ENCODE measurements around the gene ADD1.

Gene ADD1

DNA sequence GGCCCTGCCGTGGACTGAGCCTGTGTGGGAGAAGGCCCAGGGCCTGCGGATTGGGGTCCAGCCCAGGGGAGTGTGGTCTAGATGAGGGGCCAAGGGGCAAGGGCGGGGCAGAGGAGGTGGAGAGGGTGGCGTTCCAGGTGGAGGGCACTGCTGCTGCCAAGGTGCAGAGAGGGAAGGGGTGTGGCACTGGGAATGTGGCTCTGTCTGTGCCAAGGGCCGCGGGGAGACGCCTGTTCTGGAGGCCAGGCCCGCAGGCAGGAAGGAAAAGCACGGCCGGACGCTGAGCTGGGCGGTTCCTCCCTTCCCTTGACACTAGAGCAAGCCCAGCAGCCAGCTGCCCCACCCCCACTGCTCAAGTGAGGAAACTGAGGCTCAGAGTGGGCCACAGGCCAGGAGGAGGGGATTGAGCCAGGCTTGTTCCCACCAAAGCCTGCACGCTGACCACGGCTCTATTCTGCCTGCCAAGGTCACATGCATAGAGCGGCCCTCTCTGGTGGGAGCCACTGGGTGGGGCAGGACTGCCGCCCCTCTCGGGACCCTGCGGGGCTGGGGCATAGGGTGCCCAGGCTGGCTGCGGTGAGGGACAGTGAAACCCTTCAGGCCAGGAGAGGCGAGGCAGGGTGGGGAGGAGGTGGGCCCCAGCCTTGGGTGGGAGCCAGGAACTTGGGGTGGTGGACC is 37.8 kb upstream of the ADD1 start:
- no peak for DNase-seq

DNA sequence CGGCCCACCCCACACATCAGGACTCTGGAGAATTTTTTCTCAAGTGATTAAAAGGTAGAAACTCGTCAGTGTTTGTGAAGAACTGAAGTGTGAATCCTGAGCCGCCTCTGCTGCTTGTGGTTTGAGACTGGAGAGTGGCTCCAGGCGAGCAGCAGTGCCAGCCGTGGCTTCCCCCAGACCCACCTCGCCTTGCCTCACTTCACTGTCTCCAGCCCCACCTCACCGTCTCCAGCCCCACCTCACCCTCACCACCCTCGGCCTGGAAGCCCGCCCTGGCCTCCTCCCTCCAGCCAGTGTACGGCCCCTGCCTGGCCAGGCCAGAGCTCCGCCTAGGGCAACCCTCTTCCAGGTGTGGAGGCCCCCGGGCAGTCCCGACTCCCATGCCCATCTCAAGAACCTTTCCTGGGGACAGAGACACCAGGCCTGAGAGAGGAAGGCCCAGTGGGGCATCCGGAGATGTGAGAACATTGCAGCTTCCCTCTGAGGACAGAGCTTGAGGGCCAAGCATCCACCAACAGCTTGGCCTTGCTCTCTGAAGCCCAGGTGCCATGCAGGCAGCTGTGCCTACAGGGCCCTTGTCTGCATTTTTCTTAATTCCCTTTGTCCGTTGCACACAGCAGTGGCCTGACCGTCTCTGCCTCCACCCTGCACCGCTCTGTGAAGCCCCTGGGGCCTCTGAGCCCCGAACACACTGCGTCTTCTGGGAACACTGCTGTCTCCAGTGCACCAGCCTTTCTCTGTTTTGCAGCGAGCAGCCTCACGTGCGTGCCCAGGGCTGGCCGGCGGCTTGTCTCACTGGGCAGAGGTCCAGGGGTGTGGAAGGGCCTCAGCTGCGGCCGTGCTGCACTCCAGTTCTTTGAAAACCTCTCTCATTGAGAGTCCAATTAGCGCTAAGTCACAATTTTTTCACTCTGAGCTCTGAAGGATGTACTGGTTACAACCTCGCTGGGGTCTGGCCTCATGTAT is 37.0 kb upstream of the ADD1 start:
- no peak for DNase-seq

DNA sequence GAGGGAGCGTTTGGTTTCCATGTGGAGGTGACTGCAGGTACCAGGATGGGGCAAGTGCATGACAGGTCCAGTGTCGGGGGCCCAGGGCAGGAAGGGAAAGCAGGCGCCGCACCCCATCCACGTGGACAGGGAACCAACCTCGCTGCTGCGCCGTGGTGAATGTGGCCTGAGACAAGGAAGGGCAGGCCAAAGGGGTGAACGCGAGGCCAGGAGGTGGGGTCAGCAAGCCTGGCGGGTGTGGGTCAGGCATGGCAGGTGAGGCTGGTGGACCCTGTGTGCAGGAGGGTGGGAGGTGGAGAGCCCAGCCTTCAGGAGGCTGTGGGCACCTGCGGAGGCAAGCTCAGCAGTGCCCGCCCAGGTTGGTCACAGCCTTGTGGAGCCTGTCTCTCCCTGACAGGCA is 36.1 kb upstream of the ADD1 start:
- no peak for DNase-seq

DNA sequence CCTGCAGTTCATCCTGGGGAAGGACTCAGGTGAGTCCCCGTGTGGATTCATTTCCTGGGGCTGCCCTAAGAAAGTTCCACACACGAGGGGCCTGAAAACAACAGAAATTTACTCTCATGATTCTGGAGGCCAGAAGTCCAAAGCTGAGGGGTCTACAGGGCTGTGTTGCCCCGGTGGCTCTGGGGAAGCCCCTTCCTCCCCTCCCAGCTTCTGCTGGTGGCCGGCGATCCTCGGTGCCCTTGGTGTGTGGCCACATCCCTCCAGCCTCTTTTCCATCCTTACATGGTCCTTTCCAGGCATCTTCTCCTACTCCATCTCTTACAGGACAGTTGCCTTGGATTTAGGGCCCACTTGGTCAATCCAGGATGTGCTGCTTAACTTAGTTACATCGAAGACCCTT is 35.6 kb upstream of the ADD1 start:
- DNase-seq, result no peak

DNA sequence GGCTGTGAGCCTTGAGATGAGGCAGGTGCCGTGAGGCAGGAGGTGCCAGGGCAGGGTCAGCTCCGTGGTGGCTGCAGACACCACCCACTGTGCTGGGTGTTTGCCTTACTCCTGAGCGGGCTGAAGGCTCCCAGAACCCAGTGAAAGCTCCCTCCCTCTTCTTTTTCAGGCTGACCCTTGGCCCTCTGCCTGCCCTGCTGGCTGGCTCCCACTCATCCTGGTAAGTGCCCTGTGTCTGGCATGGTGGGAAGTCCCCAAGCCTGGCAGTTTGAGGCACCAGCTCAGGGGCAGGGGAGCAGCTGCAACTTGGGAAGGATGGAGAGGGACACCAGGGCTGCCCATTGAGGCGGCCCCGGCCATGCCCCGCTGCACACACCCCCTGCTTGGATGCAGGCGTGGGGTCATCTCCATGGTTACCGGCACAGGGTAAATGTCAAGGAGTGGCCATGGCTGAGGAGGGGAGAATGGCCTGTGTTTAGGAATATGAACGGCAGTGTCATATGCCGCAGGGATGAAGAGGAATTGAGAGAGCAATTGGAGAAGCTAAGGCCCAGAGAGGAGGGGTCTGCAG is 33.9 kb upstream of the ADD1 start:
- DNase-seq, result no peak

DNA sequence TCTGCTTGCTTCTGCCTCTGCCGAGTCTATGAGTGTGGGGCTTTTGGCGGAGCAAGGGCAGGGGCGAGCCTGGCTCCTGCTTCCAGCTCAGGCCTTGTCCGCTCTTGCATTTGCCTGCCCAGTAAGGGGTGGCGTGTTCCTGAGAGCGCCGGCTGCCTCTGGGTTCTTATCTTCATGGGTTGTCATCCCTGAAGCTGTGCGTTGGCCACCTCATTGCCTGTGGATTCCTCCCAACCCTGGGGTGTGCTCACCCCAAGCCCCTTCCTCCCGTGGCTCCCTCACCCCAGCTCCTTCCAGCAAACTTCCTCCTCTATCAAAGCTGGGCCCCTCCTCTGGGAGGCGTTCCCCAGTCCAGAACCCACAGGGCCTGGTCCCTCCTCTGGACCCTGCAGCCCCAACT is 33.3 kb upstream of the ADD1 start:
- DNase-seq, result no peak

DNA sequence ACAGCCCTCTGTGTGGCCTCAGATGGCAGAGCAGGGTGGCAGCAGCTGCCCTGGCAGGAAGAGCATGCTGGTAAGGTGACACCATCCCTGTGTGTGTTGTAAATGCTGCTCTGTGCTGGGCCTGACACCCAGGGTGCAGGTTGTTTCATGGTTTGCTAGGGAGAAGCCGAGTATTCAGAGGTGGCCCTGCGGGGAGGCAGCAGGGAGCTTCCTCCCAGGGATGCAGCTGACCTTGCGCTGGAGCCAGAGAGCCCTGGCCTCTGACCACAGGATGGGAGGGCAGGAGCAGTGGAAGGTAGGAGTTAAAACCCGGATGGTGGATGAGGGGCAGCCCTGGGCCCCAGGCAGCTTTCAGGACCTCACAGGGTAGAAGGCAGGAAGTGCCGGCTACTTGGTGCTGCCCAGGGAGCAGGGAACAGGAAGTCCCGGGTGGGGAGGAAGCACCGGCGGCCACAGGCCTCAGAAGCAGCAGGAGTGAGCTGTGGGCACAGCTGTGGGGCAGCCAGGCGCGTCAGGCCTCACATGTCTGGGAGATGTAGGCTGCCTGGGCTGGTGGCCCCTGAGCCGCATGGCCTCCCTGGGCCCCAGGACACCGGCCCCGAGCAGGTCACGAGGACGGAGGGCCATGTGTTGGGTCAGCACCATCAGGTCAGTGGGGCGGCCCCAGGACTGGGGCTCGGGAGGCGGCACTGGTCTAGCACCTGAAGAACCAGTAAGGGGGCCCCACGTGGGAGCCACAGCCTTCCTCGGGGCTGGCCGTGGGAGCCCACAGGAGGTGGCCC is 31.6 kb upstream of the ADD1 start:
- DNase-seq, result peak; percentile 71

DNA sequence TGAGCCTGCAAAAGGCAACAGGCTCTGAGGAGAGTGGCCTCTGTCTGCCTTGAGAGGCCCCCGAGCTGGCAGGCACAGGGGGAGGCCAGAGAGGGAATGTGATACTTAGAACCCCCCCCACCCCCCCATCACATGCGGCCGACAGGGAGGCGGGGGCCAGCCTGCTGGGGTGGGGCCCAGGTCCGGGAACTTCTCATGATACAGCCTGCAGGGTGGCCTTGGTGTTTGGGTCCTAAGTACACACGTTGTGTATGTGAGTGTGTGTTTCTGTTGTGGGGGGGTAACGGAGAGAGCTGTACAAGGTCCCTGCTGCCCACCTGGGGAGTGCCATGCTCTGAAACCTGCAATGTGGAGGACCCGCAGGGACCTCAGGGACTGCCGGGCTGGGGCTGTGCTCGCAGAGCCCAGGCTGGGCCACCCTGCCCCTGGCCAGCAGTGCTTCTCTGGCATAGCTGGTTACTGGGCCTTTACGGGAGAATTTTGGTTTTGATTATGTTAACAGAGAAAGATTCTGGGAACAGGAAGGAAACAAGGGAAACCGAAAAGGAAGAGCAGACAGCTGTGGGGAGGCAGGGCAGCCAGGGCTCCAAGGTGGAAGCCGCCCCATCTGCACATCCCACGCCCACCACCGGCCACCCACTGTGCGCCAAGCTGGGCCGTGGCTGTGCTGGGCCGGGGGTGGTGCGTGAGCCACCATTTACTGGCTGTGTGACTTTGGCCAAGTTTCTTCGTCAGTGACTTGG is 30.9 kb upstream of the ADD1 start:
- DNase-seq, result no peak

DNA sequence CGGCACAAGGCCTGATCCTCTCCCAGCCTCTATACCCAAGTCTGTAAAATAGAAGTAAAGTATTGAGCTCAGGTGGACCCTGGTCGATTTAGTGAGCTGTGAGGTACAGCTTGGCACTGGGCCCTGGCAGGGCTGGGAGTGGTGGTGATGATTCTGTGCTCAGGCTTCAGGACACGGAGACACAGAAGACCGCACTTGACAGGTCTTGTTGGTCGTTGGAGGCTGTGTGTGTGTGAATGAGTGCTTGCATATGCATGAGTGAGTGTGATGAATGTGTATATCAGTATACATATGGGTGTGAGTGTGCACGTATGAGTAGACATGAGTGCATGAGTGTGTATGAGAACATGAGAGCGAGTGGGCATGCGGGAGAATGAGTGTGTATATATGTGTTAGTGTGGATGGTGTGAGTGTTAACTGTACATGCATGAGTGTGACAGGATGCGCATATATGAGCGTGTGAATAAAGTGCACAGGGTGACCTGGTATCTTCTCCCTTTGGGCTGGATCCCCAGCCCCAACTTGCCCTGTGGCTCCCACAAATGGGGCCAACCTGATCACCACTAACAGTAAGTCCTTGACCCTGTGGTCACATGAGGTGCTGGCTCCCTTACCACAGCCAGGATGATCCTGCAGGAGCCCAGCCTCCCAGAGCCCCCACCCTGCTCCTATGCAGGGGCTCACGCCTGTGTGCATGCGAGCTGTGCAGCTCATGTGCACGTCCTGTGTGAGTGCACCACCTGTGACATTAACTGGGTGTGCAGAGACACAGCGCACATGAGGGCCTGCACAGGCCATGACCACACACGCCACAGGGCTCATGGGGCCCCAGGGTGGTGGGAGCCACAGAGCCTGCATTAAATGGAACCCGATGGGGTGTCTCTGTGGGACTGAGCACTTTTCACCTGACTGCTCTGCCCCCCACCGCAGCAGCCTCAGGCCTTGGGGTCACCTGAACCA is 29.9 kb upstream of the ADD1 start:
- no peak for DNase-seq

DNA sequence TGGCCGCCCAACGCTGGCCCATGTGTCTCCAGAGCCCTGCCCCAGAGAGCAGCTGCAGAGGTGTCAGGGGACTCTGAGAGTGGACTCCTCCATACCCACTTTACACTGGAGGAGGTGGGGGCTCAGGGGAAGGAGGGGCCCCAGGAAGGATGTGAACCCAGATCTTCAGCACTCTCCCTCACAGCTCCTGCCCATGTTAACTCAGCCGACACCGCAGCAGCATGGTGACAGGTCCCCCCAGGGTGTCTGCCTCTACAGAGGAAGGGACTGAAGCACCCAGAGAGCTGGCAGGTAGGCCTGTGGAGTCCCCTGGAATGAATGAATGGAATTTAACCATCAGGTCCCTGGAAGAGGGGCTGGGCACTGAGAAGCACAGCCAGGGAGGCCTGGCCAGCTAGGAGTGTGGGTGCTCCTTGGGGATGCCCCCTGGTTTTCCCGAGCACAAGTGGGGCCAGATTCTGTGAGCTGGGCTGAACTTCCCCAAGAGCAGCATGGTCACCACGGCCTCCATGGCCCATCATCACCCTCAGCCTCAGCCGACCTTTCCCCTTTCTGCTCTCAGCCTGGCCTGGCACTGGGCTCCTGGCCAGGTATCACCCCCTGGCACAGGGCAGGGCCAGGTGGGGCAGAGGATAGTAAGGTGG is 28.9 kb upstream of the ADD1 start:
- peak; percentile 44 for DNase-seq

DNA sequence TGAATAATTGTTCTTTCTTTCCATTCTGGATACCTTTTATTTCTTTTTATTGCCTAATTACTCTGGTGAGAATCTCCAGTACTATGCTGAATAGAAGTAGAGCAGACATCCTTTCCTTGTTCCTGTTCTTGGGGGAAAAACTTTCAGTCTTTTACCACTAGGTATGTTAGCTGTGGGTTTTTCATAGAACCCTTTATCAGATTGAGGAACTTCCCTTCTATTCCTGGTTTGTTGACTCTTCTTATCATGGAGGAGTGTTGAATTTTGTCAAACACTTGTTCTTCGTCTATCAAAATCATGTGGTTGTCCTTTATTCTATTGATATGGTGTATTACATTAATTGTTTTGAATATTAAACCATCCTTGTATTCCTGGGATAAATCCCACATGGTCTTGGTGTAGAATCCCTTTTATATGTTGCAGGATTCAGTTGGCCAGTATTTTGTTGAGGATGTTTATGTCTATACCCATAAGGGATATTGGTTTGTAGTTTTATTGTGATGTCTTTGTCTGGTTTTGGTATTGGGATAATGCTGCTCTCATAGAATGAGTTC is 27.2 kb upstream of the ADD1 start:
- no peak for DNase-seq

DNA sequence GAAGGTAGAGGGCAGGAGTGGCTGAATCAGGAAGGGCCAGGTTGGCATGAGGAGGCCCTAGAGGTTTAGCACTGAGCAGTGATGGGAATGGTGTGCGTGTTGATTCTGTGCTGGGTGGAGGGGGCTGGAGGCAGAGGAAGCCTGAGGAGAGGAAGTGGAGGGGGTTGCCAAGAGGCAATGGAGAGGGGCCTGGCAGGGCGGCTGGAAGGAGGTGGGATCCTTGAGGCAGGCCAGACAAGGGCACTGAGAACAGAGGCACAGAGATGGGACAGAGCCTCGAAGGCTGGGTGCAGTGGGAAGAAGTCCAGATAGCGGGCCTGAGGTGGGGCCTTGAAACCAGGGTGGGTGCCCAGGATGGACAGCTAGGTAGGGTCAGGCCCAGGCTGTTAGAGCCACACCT is 26.5 kb upstream of the ADD1 start:
- no peak for DNase-seq

DNA sequence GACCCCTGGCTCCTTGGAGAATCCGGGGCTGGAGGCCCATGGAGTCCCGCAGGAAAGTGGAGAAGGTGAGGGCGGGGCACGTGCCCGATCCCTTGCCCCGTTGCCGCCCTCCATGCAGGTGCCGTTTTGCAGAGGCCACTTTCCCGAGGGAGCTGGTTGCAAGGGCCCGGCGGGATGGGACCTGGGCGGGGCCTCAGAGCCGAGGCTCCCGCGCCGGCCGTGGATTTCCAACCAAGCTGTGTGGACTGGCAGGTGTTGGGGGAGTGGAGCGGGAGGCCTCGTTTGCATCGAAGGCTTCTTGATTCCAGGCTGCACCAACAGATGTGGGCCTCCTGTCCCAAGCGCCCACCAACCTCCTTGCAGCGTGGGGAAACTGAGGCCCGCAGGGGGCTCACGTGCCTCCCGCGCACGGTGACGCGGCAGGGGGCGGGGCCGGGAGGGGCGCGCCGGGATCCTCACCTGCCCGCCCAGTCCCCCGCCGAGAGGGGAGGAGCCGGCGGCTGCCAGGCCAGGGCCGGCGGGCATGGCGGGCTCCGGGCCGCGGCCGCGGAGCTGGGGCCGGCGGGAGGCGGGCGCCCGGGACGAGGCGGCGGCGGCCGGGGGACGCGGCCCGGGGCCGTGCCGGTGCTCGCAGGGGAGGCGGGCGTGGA is 25.8 kb upstream of the ADD1 start:
- no peak for DNase-seq

DNA sequence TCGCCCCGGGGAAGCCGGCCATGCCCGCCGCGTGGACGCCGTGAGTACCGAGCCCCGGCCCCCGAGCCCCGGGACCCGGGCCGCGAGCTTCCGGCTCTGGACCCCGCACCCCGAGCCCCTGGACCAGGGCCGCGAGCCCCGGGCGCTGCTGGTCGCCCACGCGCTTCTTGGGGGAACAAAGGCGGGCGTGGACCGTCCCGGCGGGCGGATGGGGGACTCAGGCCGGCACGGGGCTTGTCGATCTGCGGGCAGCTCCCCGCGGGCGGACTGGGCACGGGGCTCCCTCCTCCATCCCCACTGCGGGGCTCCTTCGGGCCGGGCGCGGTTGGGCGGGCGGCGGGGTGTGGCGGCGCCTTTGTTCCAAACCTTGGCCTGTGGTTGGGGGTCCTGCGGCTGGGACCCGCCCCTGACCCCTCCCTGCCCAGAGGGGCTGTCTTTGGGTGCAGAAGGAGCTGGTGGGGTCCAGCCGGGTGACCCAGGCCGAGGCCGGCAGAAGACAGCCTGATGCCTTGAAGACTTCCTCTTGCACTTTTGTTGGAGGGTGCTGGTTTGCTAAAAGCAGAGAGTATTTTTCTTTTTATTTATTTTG is 25.2 kb upstream of the ADD1 start:
- no peak for DNase-seq

DNA sequence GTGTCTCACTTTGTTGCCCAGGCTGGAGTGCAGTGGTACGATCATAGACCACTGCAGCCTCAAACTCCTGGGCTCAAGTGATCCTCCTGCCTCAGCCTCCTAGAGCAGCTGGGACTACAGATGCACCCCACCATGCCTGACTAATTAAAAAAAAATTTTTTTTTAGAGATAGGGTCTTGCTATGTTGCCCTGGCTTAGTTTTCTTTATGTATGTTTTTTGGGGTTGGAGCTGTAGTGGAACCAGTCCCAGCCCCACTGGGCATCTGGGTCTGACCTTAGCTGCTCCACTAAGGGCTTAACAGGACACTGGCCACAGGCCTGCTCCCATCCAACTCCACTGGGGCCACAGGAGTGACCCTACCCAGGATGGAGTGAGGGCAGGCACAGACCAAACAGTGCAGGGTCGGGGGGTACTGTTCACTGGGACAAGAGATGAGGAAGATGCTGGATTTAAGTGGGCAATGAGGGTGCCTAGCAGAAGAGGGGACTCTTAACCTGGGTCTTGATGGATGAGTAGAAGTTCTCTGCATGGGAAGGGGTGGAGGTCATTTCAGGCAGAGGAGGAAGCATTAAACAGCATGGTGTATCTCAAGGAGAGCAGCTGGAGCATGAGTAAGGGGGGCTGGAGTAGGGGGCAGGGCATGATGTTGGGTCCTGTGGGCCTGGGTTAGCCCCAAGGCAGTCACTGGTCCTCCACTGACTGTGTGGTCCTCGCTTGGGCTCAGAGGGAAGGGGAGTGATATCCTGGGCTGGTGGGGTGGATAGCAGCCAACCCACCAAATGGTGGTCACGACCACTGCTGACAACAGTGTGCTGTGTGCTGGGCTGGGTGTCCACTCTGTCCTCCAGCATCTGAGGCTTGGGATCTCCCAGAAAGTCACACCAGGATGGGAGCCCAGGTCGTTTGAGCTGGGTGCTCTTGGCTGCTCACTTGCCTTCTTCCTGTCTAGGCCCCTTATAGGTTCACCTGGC is 24.1 kb upstream of the ADD1 start:
- no peak for DNase-seq

DNA sequence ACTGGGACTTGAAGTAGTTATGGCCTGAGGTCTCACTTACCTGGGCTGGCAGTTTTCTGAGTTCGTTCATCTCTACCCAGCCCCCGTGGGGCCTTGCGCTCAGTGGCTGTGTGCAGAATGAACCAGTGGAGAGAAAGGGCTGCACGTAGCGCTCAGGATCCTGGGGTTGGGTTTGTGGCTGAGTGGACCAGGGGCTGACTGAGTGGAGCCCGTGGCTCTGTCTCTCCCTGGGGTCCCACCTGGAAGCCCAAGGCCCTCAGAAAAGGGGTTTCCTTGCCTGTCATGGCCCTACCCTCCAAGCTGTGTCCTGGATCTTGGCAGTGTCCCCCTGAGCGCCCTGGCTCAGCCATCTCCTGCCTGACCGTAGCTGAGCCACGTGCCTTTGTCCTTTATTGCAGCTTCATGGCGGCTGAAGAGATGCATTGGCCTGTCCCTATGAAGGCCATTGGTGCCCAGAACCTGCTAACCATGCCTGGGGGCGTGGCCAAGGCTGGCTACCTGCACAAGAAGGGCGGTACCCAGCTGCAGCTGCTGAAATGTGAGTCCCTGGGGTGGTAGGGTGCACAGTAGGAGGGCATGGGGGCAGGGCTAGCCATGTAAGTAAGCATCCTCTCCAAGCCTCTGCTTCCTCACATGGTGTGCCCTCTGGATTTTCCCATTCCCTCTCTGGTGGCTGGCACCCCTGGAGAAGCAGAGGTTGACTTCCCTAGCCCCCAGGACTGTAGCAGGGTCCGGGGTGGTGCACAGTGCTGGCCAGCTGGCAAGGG is 23.2 kb upstream of the ADD1 start:
- DNase-seq, result no peak
